ENCODE data around the gene ATP2B2.

ATP2B2 gene

DNA sequence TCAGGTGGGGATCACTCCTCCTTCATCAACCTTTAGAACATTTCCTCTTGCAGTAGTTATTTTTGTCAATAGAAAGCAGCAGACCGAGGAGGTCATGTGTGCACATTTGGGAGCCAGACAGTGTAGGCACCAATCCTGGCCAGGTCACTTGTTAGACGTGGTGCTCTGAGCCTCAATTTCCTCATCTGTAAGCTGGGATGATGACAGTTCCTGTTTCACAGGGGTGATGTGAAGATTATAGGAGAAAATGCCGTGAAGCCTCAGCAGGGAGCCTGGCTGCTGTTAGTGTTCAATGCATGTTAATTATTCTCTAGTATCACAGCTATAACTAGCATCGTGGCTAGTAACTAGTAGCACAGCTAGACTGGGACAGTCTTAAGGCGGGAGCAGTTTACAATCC, 64.7 kb downstream of the ATP2B2 start:
- in situ Hi-C loops (cut with MboI; ENCODE audit: low pct_unique_long_range_greater_than_20kb, low sequenced_read_pairs), result no loop called here
- DNase-seq, result no peak

DNA sequence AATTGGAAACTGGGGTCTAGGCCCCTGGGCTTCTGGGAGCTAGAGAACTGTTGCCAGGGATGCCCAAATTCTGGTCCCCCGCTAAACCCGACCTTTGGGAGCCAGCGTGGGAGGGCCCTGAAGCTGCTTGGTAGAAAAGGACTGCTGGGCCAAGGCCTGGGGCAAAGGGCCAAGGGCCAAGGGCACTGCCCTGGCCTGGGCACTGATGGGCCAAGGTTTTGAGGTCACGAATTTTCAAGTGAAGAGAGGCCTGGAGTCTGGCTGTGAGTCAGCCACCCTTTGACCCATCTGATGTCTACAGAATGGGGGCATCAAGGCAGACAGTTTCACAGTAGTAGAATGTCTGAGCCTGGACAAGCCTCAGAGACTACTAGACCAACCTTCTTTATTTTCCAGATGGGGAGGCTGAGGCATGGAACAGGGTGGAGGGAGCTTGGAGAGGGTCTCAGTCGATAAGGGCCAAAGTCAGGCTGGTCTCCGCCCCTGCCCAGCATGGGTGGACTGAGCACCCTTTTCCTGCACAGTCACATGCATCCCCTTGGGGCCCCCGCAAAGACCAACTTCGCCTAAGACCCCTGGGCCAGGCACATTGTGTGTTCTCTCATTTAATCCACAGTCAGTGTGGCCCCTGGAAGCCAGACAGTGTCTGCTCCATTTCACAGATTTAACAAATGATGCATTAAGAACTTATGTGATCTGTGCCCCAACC, 66.3 kb downstream of the ATP2B2 start:
- DNase-seq, result no peak
- in situ Hi-C loops (cut with MboI; ENCODE audit: low pct_unique_long_range_greater_than_20kb, low sequenced_read_pairs), result no loop called here

DNA sequence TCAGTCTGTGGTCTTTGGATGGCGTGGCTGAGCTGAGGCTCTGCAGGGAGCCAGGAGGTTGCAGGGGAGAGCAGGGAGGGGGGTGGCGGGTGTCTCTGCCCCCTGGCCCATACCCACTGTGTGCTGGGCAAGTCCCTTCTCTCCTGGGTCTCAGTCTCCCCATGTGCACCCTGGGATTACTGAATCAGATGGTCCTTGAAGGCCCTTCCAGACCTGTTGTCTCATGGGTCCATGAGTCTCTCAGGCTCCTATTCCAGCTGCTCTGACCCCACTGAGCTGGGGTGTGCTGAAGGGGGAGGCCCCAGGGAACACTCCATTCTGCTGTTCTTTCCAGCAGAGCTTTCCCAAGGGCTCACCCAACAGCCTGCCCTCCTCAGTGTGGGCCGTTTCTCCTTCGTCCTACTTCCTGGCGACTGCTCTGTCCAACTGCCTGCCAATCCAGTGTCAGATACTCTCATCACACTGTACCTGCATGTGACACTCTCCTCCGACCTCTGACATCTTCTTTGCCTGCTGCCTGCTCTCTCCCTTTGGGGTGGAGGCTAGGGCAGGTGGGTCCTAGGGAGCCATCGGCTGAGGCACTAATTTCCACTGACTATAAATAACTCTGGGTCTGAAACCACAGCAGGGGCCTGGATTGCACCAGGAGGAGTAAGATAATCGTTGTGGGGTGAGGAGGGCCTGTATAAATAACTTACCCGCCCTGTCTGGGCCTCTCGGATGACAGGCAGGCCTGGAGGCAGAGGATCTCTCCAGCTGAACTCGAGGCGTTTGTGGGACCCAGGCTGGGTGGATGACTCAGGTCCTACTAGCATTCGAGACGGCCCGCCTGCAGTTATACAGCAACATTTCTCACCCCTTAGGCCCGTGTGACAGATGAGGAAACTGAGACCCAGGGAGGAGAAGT, 67.1 kb downstream of the ATP2B2 start:
- DNase-seq, result peak; percentile 23
- in situ Hi-C loops (cut with MboI; ENCODE audit: low pct_unique_long_range_greater_than_20kb, low sequenced_read_pairs), result no loop called here

DNA sequence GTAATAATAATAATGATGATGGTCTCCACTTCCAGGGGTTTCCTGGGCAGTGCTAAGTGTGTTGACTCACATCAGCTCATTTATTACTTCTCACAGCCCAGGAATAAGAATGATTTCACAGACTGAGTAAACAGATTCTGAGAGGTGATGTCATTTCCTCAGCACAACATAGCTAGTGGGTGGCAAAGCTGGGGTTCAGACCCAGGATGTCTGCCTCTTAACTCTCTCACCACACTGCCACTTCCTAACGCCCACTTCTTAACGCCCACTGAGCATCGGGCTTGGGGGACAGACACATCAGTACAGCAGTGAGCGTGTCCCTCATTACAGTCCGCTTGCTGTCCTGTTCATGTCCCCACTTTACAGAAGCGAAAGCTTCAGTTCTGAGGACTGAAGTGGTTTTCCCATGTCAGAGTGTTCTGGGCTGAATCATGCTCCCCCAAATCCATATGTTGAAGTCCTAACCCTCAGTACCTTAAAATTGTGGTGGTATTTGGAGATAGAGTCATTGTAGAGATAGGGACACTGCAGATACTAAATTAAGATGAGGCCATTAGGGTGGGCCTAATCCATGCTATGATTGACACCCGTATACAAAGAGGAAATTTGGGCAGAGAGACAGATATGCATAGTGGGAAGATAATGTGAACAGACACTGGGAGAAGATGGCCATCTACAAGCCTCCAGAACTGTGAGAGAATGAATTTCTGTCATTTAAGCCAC, 68.0 kb downstream of the ATP2B2 start:
- DNase-seq, result no peak
- in situ Hi-C loops (cut with MboI; ENCODE audit: low pct_unique_long_range_greater_than_20kb, low sequenced_read_pairs), result no loop called here

DNA sequence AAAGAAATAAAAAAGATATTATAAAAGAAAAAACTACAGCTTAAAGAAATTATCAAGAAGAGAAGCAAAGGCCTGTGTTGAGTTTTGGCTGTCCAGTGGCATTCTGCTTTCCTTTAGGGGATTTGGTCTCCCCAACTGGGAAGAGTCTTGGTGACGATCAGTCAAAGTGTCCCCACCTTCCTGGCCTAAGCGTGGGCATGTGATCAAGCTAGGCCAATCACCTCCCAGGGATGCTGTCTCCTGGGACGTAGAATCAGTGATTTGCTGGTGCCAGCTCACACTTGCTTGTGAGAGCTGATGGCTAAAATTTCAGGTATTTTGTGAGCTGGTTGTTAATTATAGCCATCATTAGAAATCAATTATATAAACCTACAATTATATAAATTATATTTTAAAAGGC, 69.5 kb downstream of the ATP2B2 start:
- in situ Hi-C loops (cut with MboI; ENCODE audit: low pct_unique_long_range_greater_than_20kb, low sequenced_read_pairs), result no loop called here
- DNase-seq, result no peak

DNA sequence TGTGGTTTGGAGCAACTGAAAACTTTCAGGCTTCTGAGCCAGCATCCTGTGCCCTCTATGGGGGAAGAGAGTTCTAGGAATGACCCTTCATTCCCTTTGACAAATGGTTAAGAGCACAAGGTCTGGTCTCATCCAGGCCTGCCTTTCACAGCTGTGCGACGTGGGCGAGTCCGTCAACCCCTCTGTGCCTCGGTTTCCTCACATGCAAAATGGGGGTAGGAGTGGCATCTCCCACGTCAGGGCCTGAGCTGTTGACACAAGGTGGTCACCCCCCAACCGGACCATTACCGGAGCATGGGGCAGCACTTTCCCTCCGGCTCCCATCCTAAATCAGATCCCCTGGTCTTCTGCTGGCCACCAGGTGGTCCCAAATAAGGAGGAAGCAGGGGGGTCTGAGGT, 70.4 kb downstream of the ATP2B2 start:
- DNase-seq, result no peak
- in situ Hi-C loops (cut with MboI; ENCODE audit: low pct_unique_long_range_greater_than_20kb, low sequenced_read_pairs), result no loop called here

DNA sequence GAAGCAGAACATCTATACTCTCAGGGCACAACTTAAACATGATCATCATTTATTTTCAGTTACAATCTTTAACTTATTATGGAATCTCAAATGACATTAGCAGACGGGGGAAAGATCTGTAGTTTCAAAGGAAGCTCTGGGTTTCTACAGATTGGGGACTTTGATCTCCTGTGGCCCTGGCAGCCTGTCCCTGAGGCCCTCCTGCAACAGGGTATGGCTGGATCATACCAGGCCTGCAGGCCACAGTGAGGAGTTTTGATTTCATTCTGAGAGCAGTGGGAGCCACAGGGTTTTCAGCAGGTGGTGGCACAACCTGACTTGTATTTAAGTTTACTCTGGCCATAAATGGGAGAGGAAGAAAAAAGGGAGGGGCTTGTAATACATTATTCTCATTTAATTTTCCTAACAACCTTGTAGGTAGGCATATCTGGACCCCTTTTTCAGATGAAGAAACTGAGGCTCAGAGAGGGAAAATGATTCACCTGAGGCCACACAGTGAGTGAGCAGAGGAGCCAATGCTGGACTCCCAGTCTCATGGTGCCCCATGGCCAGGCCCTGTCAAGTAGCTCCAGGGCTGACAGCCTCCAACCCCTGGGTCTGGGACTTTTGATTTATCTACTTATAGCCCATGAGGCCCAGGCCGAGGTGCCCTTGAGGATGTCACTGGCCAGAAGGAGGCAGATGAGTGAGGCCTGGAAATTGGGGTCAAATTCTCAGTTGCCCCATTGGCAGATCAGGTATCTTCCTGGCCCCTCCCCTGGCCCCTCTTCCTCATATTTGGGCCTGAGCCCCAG, 71.0 kb downstream of the ATP2B2 start:
- in situ Hi-C loops (cut with MboI; ENCODE audit: low pct_unique_long_range_greater_than_20kb, low sequenced_read_pairs), result no loop called here
- no peak for DNase-seq

DNA sequence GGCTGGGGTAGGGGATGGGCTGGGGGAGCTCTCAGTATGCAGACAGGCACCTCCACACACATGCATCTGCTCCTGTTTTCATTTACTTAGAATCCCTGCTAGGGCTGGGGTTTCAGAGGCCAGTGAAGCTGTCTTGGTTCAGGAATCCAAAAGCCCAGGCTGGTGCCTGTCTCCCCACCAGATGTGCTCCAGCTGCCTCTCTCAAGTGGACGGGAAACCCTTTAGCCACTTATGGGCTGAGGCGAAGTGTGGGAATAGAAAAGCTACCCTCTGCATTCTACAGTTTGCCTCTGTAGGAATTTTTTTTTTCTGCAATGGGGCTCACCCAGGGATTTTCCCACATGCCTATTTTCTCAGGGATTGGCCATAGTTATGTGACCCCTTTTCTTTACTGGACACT, 72.5 kb downstream of the ATP2B2 start:
- in situ Hi-C loops (cut with MboI; ENCODE audit: low pct_unique_long_range_greater_than_20kb, low sequenced_read_pairs), result no loop called here
- no peak for DNase-seq

DNA sequence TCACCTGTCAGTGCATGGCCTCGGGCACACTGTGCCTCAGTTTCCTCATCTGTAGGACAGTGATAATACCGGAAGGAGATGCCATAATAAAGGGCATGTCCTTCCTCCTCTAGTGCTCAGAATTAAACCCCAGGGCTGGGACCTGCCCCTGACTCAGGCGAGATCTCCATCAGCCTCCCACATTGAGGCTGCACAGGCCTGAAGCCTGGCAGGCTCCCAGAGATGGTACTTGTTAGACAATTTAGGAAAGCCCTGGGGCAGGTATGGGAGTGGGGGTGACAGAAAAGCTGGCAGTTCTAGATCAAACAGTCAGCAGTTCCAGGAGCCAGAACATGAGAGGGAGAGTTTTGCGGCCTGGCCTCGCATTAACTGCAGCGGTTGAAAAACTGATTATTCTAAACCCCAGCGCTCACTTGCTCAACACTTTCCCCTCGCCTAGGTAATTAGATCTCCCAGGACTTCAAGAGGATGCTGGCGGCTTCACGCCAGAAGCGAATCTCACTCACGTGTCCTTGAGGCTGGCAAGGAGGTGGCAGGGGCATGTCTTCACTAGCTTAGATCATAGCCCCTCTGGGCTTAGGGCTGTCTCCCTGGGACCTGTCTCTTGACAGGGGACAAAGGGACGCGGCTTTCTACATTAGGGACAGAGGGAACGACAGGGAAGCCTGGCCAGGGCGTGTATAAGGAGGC, 73.1 kb downstream of the ATP2B2 start:
- in situ Hi-C loops (cut with MboI; ENCODE audit: low pct_unique_long_range_greater_than_20kb, low sequenced_read_pairs), result no loop called here
- DNase-seq, result no peak

DNA sequence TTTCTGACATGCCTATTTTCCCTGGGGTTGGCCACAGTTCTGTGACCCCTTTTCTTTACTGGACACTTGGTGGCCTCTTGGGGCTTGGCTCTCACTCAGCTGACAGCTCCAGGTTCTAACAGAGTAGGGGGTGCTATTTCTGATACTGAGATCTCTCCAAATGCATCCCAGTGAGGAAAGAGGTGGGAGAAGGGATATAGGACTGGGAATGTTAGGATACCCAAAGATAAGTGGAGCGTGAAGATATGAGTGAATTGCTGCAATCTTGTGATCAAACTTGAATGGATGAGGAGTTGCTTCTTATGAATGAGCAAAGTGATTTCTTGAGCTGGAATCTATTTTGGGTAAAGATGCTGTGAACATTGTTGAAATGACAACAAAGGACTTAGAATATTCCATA, 74.6 kb downstream of the ATP2B2 start:
- no peak for DNase-seq
- in situ Hi-C loops (cut with MboI; ENCODE audit: low pct_unique_long_range_greater_than_20kb, low sequenced_read_pairs), result no loop called here

DNA sequence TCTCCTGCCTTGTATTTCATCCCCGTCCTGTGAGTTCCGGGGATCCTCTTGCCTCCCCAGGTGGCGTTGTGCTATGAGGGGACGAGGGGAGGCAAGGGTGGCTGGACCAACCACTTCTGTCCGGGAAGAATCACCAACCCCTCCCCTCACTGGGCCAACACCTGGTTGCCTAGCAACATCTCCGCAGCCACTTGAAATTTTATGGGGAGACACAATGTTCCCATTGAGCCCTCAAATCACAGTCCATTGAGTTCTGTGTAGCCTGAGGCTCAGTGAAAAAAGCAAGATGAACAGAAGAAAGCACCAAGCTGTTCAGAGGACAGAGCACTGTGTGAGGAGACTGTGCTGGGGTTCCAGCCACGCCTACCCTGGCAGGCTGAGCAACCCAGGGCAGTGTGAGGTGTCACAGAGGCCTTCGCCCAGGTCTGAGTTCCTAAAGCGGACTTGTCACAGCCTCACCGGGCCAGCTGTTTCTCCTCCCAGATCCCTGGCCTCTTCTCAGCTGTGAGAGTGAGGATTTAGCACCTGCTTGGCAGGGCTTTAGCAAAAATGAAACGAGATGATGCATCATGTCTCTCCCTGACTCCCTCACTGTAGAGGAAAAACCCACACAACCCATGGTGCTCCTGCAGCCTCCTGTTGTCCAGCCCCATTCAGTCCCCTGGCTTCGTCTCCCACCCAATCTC, 76.8 kb downstream of the ATP2B2 start:
- DNase-seq, result no peak

DNA sequence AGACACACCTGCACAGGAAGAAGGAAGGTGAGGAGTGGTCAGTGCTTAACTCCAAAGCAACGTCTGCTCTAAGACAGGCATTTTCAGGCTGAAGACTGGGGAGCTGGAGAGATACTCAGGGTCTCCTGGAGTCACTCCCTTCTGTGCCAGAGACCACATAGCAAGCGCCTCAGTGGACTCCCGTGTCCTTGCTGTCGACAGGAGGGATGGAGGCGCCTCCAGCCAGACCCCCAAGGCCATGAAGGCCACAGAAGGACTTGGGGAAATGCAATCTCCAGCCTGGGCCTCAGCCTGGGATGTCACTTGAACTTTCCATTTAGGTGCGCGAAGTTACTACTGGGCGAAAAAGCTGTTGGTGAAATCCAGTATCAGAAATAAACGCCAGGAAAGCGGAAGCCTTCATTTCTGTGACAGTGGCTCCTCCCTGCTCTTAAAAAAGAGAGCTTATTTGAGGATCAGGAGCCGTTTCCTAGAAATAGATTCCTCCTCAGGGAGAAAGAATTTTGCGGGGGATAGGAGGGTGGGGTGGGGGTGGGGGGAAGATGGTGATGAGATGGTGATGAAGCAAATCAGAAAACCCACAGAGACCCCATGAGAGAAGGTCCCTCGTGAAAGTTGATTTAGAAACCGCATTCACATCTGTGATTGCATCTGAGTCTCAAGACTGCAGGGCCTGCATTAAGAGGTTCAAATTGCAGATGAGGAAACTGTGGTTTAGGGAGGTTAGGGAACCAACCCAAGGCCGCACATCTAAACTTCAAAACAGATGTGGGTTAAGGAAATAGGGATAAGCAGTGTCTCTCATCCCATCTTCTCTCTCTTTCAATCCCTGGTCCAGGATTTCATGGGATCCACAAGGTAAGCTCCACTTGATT, 78.8 kb downstream of the ATP2B2 start:
- peak; percentile 60 for DNase-seq
- in situ Hi-C loops (cut with MboI; ENCODE audit: low pct_unique_long_range_greater_than_20kb, low sequenced_read_pairs), result no loop called here

More for the DNA sequence above, 76.8 kb downstream of the ATP2B2 start:
- in situ Hi-C loops (cut with MboI; ENCODE audit: low pct_unique_long_range_greater_than_20kb, low sequenced_read_pairs), result no loop called here

DNA sequence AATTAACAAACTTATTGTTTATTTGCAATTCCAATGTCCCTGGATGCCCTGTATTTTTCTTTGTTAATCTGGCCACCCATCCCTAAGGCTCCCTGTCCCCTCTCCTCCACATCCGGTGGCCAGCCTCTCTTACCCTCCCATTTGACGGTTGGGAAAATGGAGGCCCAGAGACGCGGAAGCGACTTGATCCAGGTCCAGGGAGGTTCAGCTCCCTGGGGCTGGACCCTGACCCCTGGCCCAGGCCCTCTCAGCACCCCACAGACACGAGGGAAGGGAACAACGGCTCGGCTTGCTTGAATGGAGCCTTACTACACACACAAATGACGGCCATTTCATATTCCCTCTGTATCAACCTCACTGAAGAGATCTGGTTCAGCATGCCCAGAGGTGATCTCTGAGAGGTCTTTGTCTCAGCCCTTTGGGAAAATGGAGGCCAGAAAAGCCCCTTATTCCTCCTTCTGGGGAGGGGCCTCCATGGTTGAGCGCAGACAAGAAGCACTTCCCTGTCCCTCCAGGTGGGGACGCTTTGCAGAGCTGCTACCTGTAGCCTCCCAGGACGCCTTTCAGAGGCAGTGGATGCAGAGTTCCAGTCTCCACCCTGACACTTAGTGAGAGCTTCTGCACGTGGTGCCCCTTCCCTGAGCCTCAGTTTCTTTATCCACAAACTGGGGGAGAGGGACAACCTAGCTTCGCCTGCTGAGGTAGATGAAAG, 82.1 kb downstream of the ATP2B2 start:
- in situ Hi-C loops (cut with MboI; ENCODE audit: low pct_unique_long_range_greater_than_20kb, low sequenced_read_pairs), result no loop called here

DNA sequence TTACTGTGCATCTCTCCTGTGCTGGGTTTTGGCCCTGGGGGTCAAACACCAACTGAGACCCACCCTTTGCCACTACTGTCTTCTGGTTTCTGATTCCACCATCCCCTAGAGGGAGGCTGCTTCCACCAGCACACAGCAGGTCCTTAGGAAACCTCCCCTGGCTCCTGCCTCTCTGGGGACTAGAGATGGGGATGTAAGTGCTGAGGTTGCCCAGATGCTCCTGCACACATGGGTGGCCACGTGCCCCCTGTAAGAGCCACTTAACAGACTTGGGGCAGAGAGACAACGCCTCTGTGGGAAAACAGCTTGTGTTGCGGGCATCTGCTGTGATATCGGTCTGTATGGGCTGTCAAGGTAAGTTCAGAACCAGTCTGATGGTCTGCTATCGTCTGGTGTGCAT, 83.4 kb downstream of the ATP2B2 start:
- no peak for DNase-seq

More for the DNA sequence above, 82.1 kb downstream of the ATP2B2 start:
- no peak for DNase-seq

DNA sequence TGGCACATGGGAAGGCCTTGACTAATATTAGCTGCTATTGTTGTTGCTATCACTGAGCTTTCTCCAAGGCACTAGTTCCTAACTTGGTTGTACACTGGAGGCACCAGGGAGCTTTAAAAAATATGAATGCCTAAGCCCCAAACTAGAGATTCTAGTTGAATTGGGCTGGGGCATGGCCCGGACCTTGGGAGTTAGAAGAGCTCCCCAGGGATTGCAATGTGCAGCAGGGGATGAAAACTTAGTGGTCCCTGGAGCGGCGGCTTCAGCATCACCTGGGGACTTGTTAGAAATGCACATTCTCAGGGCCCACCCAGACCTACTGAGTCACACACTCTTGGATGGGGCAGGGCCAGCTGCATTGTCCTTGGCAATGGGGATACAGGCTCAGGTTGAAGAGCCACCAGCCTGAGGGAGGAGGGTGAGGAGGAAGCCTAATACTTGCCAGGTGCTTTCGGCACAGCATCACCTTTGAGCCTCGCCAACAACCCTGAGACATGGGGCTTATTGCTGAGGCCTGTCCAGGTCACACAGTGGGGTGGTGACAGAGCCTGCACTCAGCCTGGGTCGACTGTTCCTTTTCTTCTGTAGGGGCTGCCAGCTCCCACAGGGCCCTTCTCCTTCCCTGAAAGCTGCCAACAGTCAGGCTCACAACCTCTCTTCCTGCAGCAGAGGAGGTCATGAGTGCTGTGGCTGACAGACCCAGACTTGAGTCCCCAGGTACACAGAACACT, 84.5 kb downstream of the ATP2B2 start:
- DNase-seq, result no peak
- in situ Hi-C loops (cut with MboI; ENCODE audit: low pct_unique_long_range_greater_than_20kb, low sequenced_read_pairs), result no loop called here

More for the DNA sequence above, 83.4 kb downstream of the ATP2B2 start:
- in situ Hi-C loops (cut with MboI; ENCODE audit: low pct_unique_long_range_greater_than_20kb, low sequenced_read_pairs), result no loop called here

DNA sequence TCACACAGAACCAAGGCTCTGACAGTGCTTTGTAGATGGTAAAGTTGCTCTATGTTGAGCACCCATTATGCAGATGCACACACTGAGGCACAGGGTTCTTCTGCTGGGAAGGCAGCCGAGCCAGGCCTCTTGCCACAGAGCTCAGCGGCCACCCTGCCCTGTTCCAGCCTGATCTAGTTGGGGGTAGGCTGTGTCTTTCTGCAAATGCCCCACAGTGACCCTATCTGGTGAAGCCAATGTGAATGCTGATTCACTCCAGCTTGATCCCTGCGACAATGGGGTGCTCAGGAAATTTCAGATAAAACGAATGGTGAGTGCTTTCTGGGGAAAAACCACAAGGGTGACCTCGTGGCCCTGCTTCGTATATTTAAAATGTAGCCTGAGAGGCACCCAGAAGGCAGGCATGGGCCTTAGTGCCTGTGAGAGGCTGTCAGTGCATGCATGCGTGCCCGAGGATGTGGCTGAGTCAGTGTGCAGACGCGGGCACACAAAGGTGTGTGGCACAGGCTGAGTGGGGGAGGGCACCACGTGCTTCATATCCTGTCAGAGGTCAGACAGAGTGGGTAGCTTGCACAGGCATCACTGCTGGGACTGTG, 85.7 kb downstream of the ATP2B2 start:
- in situ Hi-C loops (cut with MboI; ENCODE audit: low pct_unique_long_range_greater_than_20kb, low sequenced_read_pairs), result no loop called here
- DNase-seq, result no peak
